ENCODE data around the gene HDAC11. TPM values are rescaled to one million over a fixed set of nuclear protein-coding genes. Genes with fewer than 3 reads are reported as not detected.

The HDAC11 gene
- total and polyA plus RNA-seq, 7 donors = 9.2 to 29.6 (median 22.3) TPM

GRCh38 chr3:13555753-13556152, 75.6 kb downstream of the HDAC11 start:
- WGBS, 3 donors = 62 to 76% (median 65%) methylated on average over 11 of the region's 11 CpGs
- Histone ChIP-seq H3K27me3 (ENCODE audit: insufficient read depth in 3 of 3, low read length in 2 of 3) (peaks cover 0 to 7% (median 0%) of the 10 kb centered on the region in 3 donors), H3K36me3 (ENCODE audit: insufficient read depth in 1 of 2, low read depth in 1 of 2) (no peaks in the 10 kb centered on the region), H3K4me3 (no peak overlapping the region), H3K27ac (no peak overlapping the region), H3K4me1 (no peaks in the 10 kb centered on the region), H3K9me3 (no peaks in the 10 kb centered on the region)
- ATAC-seq (peak in 1 of 4 donors; percentile 42), DNase-seq (peak in 1 of 2 donors; percentile 61)
- TF ChIP-seq, protein P1, sequence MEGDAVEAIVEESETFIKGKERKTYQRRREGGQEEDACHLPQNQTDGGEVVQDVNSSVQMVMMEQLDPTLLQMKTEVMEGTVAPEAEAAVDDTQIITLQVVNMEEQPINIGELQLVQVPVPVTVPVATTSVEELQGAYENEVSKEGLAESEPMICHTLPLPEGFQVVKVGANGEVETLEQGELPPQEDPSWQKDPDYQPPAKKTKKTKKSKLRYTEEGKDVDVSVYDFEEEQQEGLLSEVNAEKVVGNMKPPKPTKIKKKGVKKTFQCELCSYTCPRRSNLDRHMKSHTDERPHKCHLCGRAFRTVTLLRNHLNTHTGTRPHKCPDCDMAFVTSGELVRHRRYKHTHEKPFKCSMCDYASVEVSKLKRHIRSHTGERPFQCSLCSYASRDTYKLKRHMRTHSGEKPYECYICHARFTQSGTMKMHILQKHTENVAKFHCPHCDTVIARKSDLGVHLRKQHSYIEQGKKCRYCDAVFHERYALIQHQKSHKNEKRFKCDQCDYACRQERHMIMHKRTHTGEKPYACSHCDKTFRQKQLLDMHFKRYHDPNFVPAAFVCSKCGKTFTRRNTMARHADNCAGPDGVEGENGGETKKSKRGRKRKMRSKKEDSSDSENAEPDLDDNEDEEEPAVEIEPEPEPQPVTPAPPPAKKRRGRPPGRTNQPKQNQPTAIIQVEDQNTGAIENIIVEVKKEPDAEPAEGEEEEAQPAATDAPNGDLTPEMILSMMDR (IDR thresholded peaks at IDR 0.05) = no peak
- intact Hi-C loops (cut with DNase I) = no loop called here

Other genes starting within 250 kb of the HDAC11 start
- gene NUP210, start 60.0 kb upstream of the HDAC11 start, total RNA-seq = 1 to 10 TPM; 2.1 to 8.0 (median 3.8) TPM
- gene NUP210, start 60.0 kb upstream of the HDAC11 start, polyA plus RNA-seq = 1 to 10 TPM in 1 of 3 donors, under 1 TPM in 2; 0.29 to 1.1 (median 0.66) TPM
- 10 to 100 TPM; 24.9 to 59.4 (median 29.7) TPM for gene FBLN2, start 68.8 kb downstream of the HDAC11 start, total RNA-seq
- gene FBLN2, start 68.8 kb downstream of the HDAC11 start, polyA plus RNA-seq = 10 to 100 TPM; 12.8 to 16.1 (median 14.7) TPM

Measured in psoas muscle (tissue), 8 donors.